HepG2 (cell line): ENCODE measurements around the gene NDUFAF8. TPM values are rescaled to one million over a fixed set of nuclear protein-coding genes. Genes with fewer than 3 reads are reported as not detected.
A peak's percentile ranks its signal among the peaks of the same experiment; 100 is the strongest.

Source experiments
- ATAC-seq: fragments of 200-7000 bp; cut with Tn5 transposase; 3 replicates; pipeline ENCODE4 v1.9.1; 2020; ENCODE audit warnings: mild to moderate bottlenecking, moderate library complexity
- BruUV-seq: library from RNA; stranded (reverse); fragments of 400-500 nt; replicated peaks from 2 replicates; lab custom pipeline; 2021; lab: Mats Ljungman, UMichigan
- CTCF ChIA-PET: fragments of 300-600 bp; formaldehyde crosslinking; extraction: SDS; loops from one replicate; lab custom pipeline; 2021; ENCODE audit warnings: low total read pairs, inconsistent platforms, low intra/inter-chr PET ratio; lab: Yijun Ruan, JAX
- POLR2A ChIA-PET: fragments of 350-600 bp; sonication (Branson Sonifier 250); formaldehyde crosslinking; loops from one replicate; lab custom pipeline; 2020; ENCODE audit warnings: antibody characterized with exemption, inconsistent platforms; lab: Yijun Ruan, JAX
- DNase-seq: peaks from one replicate; pipeline ENCODE4 v3.0.0-alpha.2; 2015; ENCODE audit warnings: low spot score
- FAIRE-seq: peaks from 3 replicates; lab custom pipeline; 2011; peaks lifted over from hg19 to GRCh38; lab: Jason Lieb, UNC
- H2AFZ ChIP-seq: one replicate; pipeline ENCODE4 v1.6.1; 2011; ENCODE audit warnings: low read length, inconsistent platforms
- H3K27ac ChIP-seq: fragments of 300-600 bp; 3 replicates; pipeline ENCODE4 v1.8.0; 2011; ENCODE audit warnings: mixed run types, mild to moderate bottlenecking, mixed read lengths, low read length, inconsistent platforms; ENCODE audit not compliant: insufficient read depth; ENCODE audit errors: extremely low read length
- H3K27me3 ChIP-seq, 2 experiments: fragments of 200-600 bp in 1 of 2; 2 replicates in 1 of 2; 3 replicates in 1 of 2; pipeline versions ENCODE4 v1.6.0 to v1.8.0; 2011; ENCODE audit warnings: low read length in 2 of 2, mild to moderate bottlenecking in 2 of 2, moderate library complexity in 2 of 2, inconsistent platforms in 1 of 2; ENCODE audit not compliant: insufficient read depth in 2 of 2, control insufficient read depth in 1 of 2
- H3K36me3 ChIP-seq, 2 experiments: fragments of 200-600 bp in 1 of 2; replicated peaks in 1 of 2; 2 replicates in 1 of 2; 3 replicates in 1 of 2; pipeline versions ENCODE4 v1.5.1 to v1.8.0; 2011; ENCODE audit warnings: low read length in 2 of 2, inconsistent platforms in 1 of 2; ENCODE audit not compliant: insufficient read depth in 2 of 2, control insufficient read depth in 1 of 2
- H3K4me1 ChIP-seq: 2 replicates; pipeline ENCODE4 v1.5.1; 2012; ENCODE audit warnings: low read length, inconsistent platforms; ENCODE audit not compliant: insufficient read depth
- H3K4me2 ChIP-seq: 2 replicates; pipeline ENCODE4 v1.6.0; 2011; ENCODE audit warnings: low read depth, low read length, inconsistent platforms
- H3K4me3 ChIP-seq, 3 experiments: fragments of 200-600 bp in 1 of 3; sonication (generic), shearing (Covaris generic) in 1 of 3; replicated peaks in 1 of 3; 2 replicates each; pipeline ENCODE4 v1.5.1; 2011 to 2016; ENCODE audit warnings: low read length in 3 of 3, inconsistent platforms in 2 of 3, low read depth in 2 of 3, mild to moderate bottlenecking in 2 of 3, control low read depth in 1 of 3, mixed read lengths in 1 of 3; ENCODE audit not compliant: insufficient read depth in 1 of 3
- H3K79me2 ChIP-seq: one replicate; pipeline ENCODE4 v1.6.1; 2011; ENCODE audit warnings: low read length, inconsistent platforms; ENCODE audit not compliant: insufficient read depth
- H3K9ac ChIP-seq: 2 replicates; pipeline ENCODE4 v1.6.0; 2011; ENCODE audit warnings: mild to moderate bottlenecking, low read depth, low read length, inconsistent platforms; ENCODE audit not compliant: insufficient read depth
- H3K9me3 ChIP-seq: 2 replicates; pipeline ENCODE4 v1.5.1; 2012; ENCODE audit warnings: mild to moderate bottlenecking, low read length
- H4K20me1 ChIP-seq: 2 replicates; pipeline ENCODE4 v1.6.0; 2011; ENCODE audit warnings: inconsistent platforms, mild to moderate bottlenecking, low read length, moderate library complexity; ENCODE audit not compliant: insufficient read depth
- AGO1 ChIP-seq: fragments of 200-400 bp; formaldehyde crosslinking; IDR thresholded peaks from 2 replicates; pipeline ENCODE4 v1.6.1; 2017; ENCODE audit warnings: mild to moderate bottlenecking, low read depth, low read length, moderate library complexity; ENCODE audit not compliant: poor library complexity, severe bottlenecking
- FLYWCH1 ChIP-seq: sonication (generic); formaldehyde crosslinking; IDR thresholded peaks from 2 replicates; pipeline ENCODE4 v1.8.1; 2023; ENCODE audit warnings: mild to moderate bottlenecking, missing genetic modification reagents
- HDAC1 ChIP-seq: sonication (generic); formaldehyde crosslinking; IDR thresholded peaks from 2 replicates; pipeline ENCODE4 v1.5.1; 2020; ENCODE audit warnings: mild to moderate bottlenecking, missing genetic modification reagents
- HNRNPK ChIP-seq: fragments of 200-400 bp; formaldehyde crosslinking; IDR thresholded peaks from 2 replicates; pipeline ENCODE4 v1.6.1; 2018; ENCODE audit warnings: low read length, low read depth, moderate library complexity, mild to moderate bottlenecking; ENCODE audit not compliant: poor library complexity, severe bottlenecking
- MLXIP ChIP-seq: sonication (generic); formaldehyde crosslinking; IDR thresholded peaks from 2 replicates; pipeline ENCODE4 v1.9.0; 2021; ENCODE audit warnings: missing genetic modification reagents, borderline replicate concordance
- NR3C1 ChIP-seq: sonication (generic); formaldehyde crosslinking; IDR thresholded peaks from 2 replicates; pipeline ENCODE4 v1.4.0; 2020; ENCODE audit warnings: missing genetic modification reagents
- PCBP1 ChIP-seq: fragments of 200-400 bp; formaldehyde crosslinking; IDR thresholded peaks from 2 replicates; pipeline ENCODE4 v1.6.1; 2017; ENCODE audit warnings: mild to moderate bottlenecking, low read depth, low read length, borderline replicate concordance
- PCBP2 ChIP-seq: fragments of 200-400 bp; formaldehyde crosslinking; optimal IDR thresholded peaks from 2 replicates; pipeline ENCODE3; 2018; ENCODE audit warnings: low read length, low read depth; ENCODE audit not compliant: poor library complexity, severe bottlenecking
- RBM22 ChIP-seq: fragments of 200-400 bp; formaldehyde crosslinking; optimal IDR thresholded peaks from 2 replicates; pipeline ENCODE3; 2017; ENCODE audit warnings: mild to moderate bottlenecking, low read length, moderate library complexity
- TRAFD1 ChIP-seq: sonication (generic); formaldehyde crosslinking; IDR thresholded peaks from 2 replicates; pipeline ENCODE4 v1.5.1; 2020; ENCODE audit warnings: missing genetic modification reagents, mild to moderate bottlenecking, borderline replicate concordance
- ZBTB21 ChIP-seq: sonication (generic); formaldehyde crosslinking; IDR thresholded peaks from 2 replicates; pipeline ENCODE4 v1.4.0; 2020; ENCODE audit warnings: missing genetic modification reagents
- ZFP91 ChIP-seq: sonication (generic); formaldehyde crosslinking; IDR thresholded peaks from 2 replicates; pipeline ENCODE4 v1.9.0; 2022; ENCODE audit warnings: missing genetic modification reagents, mild to moderate bottlenecking, borderline replicate concordance
- ZNF598 ChIP-seq: sonication (generic); formaldehyde crosslinking; IDR thresholded peaks from 2 replicates; pipeline ENCODE4 v1.5.1; 2020; ENCODE audit warnings: mild to moderate bottlenecking, missing genetic modification reagents, borderline replicate concordance
- WGBS: methylation state at CpG from one replicate; pipeline ENCODE4 v1.1.6; 2017; ENCODE audit warnings: low lambda C conversion rate; 5-methylcytosine and 5-hydroxymethylcytosine counted together
- in situ Hi-C: cut with HindIII; loops from 2 replicates; pipeline ENCODE4 v1.10.0; 2017; ENCODE audit warnings: low pct_unique_long_range_greater_than_20kb; ENCODE audit not compliant: extremely low pct_ligation_motif_present
- intact Hi-C: fragments of 100-400 bp; cut with micrococcal nuclease; formaldehyde crosslinking; loops from one replicate; pipeline ENCODE4 v1.10.0; 2022; ENCODE audit not compliant: unreplicated experiment
- polyA plus RNA-seq, 8 experiments: library from polyadenylated mRNA; depleted of rRNA in 3 of 8; stranded (reverse) in 7 of 8; unstranded in 1 of 8; fragments of >200 nt; fragmentation: Illumina TruSeq in 4 of 8; extraction: Trizol in 4 of 8; gene quantifications; 2 replicates each; pipeline versions ENCODE4 v1.2.1 to v1.2.3, GENCODE V29; 2011 to 2016; ENCODE audit warnings: low read depth in 4 of 8, missing spikeins in 1 of 8, mixed read lengths in 1 of 8; ENCODE audit not compliant: insufficient read depth in 1 of 8
- total RNA-seq, 5 experiments: library from RNA; depleted of rRNA; stranded (reverse); fragments of >200 nt; fragmentation: Illumina TruSeq; extraction: Trizol; gene quantifications; 2 replicates each; pipeline ENCODE4 v1.2.3, GENCODE V29; 2016; ENCODE audit warnings: low read depth in 1 of 5

The NDUFAF8 gene
- total and polyA plus RNA-seq, 2 of the 13 experiments (the other 11 are each of a cell fraction or from before 2014, with no cell fraction given), result 75.6 to 233 TPM

- CTCF ChIA-PET, result no interaction called here
Measured at GRCh38 chr17:81249223-81250040, 10.3 kb downstream of the NDUFAF8 start.

More at GRCh38 chr17:81249223-81250040, 10.3 kb downstream of the NDUFAF8 start:
- peaks cover 16 to 20% of the 10 kb centered on the region in 2 experiments; a peak in 4 of 5 replicates for H3K36me3 ChIP-seq
- POLR2A ChIA-PET, result no interaction called here
- in situ Hi-C loops (no loop called here), intact Hi-C loops (no loop called here)
- H3K27ac ChIP-seq, result no peak overlapping the region
- DNase-seq, result peak; percentile 32
- peak; percentile 80 for FAIRE-seq
- H3K9ac ChIP-seq, result no peak overlapping the region
- 93% methylated on average over 11 of the region's 15 CpGs for WGBS
- no peaks in the 10 kb centered on the region for H3K27me3 ChIP-seq
- no peak overlapping the region for H3K4me2 ChIP-seq
- H3K9me3 ChIP-seq, result no peaks in the 10 kb centered on the region
- no peak overlapping the region for H3K4me3 ChIP-seq
- ATAC-seq, result no peak
- H4K20me1 ChIP-seq, result peaks cover 4% of the 10 kb centered on the region; the same call in 1 of the 2 replicates
- peaks cover 31% of the 10 kb centered on the region for H3K4me1 ChIP-seq
- BruUV-seq, result no TSS peak
- H2AFZ ChIP-seq, result no peak overlapping the region
- TF ChIP-seq ZBTB21 (CRISPR knock-in tag), result no peak
- peak; percentile 60 for TF ChIP-seq RBM22
- TF ChIP-seq ZFP91 (CRISPR knock-in tag), result no peak
- peak; percentile 100 for TF ChIP-seq PCBP2
- no peak for TF ChIP-seq MLXIP (CRISPR knock-in tag)
- TF ChIP-seq ZNF598, result no peak
- no peak for TF ChIP-seq NR3C1 (CRISPR knock-in tag)
- no peak for TF ChIP-seq TRAFD1 (CRISPR knock-in tag)
- TF ChIP-seq AGO1, result peak; percentile 7
- TF ChIP-seq FLYWCH1 (CRISPR knock-in tag), result no peak
- TF ChIP-seq HDAC1 (CRISPR knock-in tag), result no peak
- TF ChIP-seq PCBP1, result peak; percentile 84
- TF ChIP-seq HNRNPK, result peak; percentile 82
- H3K79me2 ChIP-seq, result no peaks in the 10 kb centered on the region
